Measurements from ENCODE around the gene LRRC10.

LRRC10 gene

GRCh38 chr12:69645031-69645430, 34.3 kb upstream of the LRRC10 start:
- Histone ChIP-seq H3K27ac (ENCODE audit: low read depth, low read length) (no peak overlapping the region), H3K9me3 (ENCODE audit: control insufficient read depth, insufficient read depth, low read depth, low read length) (no peaks in the 10 kb centered on the region), H3K4me1 (ENCODE audit: control insufficient read depth, insufficient read depth, low read length) (no peaks in the 10 kb centered on the region), H3K9ac (ENCODE audit: low read length) (no peak overlapping the region), H3K36me3 (ENCODE audit: control insufficient read depth, insufficient read depth, low read length) (no peaks in the 10 kb centered on the region), H3K4me3 (ENCODE audit: low read depth, low read length) (no peak overlapping the region), H3K27me3 (ENCODE audit: control insufficient read depth, insufficient read depth, low read length) (no peaks in the 10 kb centered on the region)

GRCh38 chr12:69644511-69644910, 33.8 kb upstream of the LRRC10 start:
- no peaks in the 10 kb centered on the region for H3K36me3 ChIP-seq (ENCODE audit: control insufficient read depth, insufficient read depth, low read length)
- H3K27me3 ChIP-seq (ENCODE audit: control insufficient read depth, insufficient read depth, low read length): no peaks in the 10 kb centered on the region

GRCh38 chr12:69642531-69642930, 31.8 kb upstream of the LRRC10 start:
- Histone ChIP-seq H3K36me3 (ENCODE audit: control insufficient read depth, insufficient read depth, low read length) (no peaks in the 10 kb centered on the region), H3K27me3 (ENCODE audit: control insufficient read depth, insufficient read depth, low read length) (no peaks in the 10 kb centered on the region), H3K9me3 (ENCODE audit: control insufficient read depth, insufficient read depth, low read depth, low read length) (no peaks in the 10 kb centered on the region), H3K9ac (ENCODE audit: low read length) (no peak overlapping the region), H3K27ac (ENCODE audit: low read depth, low read length) (no peak overlapping the region), H3K4me3 (ENCODE audit: low read depth, low read length) (no peak overlapping the region), H3K4me1 (ENCODE audit: control insufficient read depth, insufficient read depth, low read length) (no peaks in the 10 kb centered on the region)

More at GRCh38 chr12:69644511-69644910, 33.8 kb upstream of the LRRC10 start:
- H3K27ac ChIP-seq (ENCODE audit: low read depth, low read length): no peak overlapping the region
- H3K4me1 ChIP-seq (ENCODE audit: control insufficient read depth, insufficient read depth, low read length): no peaks in the 10 kb centered on the region
- H3K4me3 ChIP-seq (ENCODE audit: low read depth, low read length): no peak overlapping the region
- no peaks in the 10 kb centered on the region for H3K9me3 ChIP-seq (ENCODE audit: control insufficient read depth, insufficient read depth, low read depth, low read length)
- H3K9ac ChIP-seq (ENCODE audit: low read length): no peak overlapping the region

- Histone ChIP-seq H3K27me3 (ENCODE audit: control insufficient read depth, insufficient read depth, low read length) (no peaks in the 10 kb centered on the region), H3K4me1 (ENCODE audit: control insufficient read depth, insufficient read depth, low read length) (no peaks in the 10 kb centered on the region), H3K36me3 (ENCODE audit: control insufficient read depth, insufficient read depth, low read length) (no peaks in the 10 kb centered on the region), H3K9me3 (ENCODE audit: control insufficient read depth, insufficient read depth, low read depth, low read length) (no peaks in the 10 kb centered on the region), H3K27ac (ENCODE audit: low read depth, low read length) (no peak overlapping the region), H3K9ac (ENCODE audit: low read length) (no peak overlapping the region), H3K4me3 (ENCODE audit: low read depth, low read length) (no peak overlapping the region)
These were observed 30.8 kb upstream of the LRRC10 start for GRCh38 chr12:69641546-69641945.

GRCh38 chr12:69639400-69640016, 28.8 kb upstream of the LRRC10 start:
- Histone ChIP-seq H3K9ac (ENCODE audit: low read length) (no peak overlapping the region), H3K36me3 (ENCODE audit: control insufficient read depth, insufficient read depth, low read length) (no peaks in the 10 kb centered on the region), H3K4me1 (ENCODE audit: control insufficient read depth, insufficient read depth, low read length) (peaks cover 7% of the 10 kb centered on the region), H3K9me3 (ENCODE audit: control insufficient read depth, insufficient read depth, low read depth, low read length) (no peaks in the 10 kb centered on the region), H3K27me3 (ENCODE audit: control insufficient read depth, insufficient read depth, low read length) (no peaks in the 10 kb centered on the region), H3K27ac (ENCODE audit: low read depth, low read length) (no peak overlapping the region), H3K4me3 (ENCODE audit: low read depth, low read length) (no peak overlapping the region)

GRCh38 chr12:69633061-69633460, 22.4 kb upstream of the LRRC10 start:
- H3K27me3 ChIP-seq (ENCODE audit: control insufficient read depth, insufficient read depth, low read length): no peaks in the 10 kb centered on the region
- H3K36me3 ChIP-seq (ENCODE audit: control insufficient read depth, insufficient read depth, low read length): no peaks in the 10 kb centered on the region
- H3K27ac ChIP-seq (ENCODE audit: low read depth, low read length): no peak overlapping the region
- no peak overlapping the region for H3K9ac ChIP-seq (ENCODE audit: low read length)
- H3K4me3 ChIP-seq (ENCODE audit: low read depth, low read length): no peak overlapping the region
- peaks cover 7% of the 10 kb centered on the region for H3K4me1 ChIP-seq (ENCODE audit: control insufficient read depth, insufficient read depth, low read length)
- H3K9me3 ChIP-seq (ENCODE audit: control insufficient read depth, insufficient read depth, low read depth, low read length): no peaks in the 10 kb centered on the region

- H3K4me1 ChIP-seq (ENCODE audit: control insufficient read depth, insufficient read depth, low read length): peaks cover 4% of the 10 kb centered on the region; the same call in 1 of the 2 replicates
- H3K9me3 ChIP-seq (ENCODE audit: control insufficient read depth, insufficient read depth, low read depth, low read length): no peaks in the 10 kb centered on the region
- H3K27ac ChIP-seq (ENCODE audit: low read depth, low read length): no peak overlapping the region
- H3K36me3 ChIP-seq (ENCODE audit: control insufficient read depth, insufficient read depth, low read length): no peaks in the 10 kb centered on the region
- no peaks in the 10 kb centered on the region for H3K27me3 ChIP-seq (ENCODE audit: control insufficient read depth, insufficient read depth, low read length)
- no peak overlapping the region for H3K4me3 ChIP-seq (ENCODE audit: low read depth, low read length)
- H3K9ac ChIP-seq (ENCODE audit: low read length): no peak overlapping the region
These were observed 19.5 kb upstream of the LRRC10 start for GRCh38 chr12:69630191-69630590.

- Histone ChIP-seq H3K27ac (ENCODE audit: low read depth, low read length) (no peak overlapping the region), H3K9me3 (ENCODE audit: control insufficient read depth, insufficient read depth, low read depth, low read length) (no peaks in the 10 kb centered on the region), H3K4me3 (ENCODE audit: low read depth, low read length) (no peak overlapping the region), H3K4me1 (ENCODE audit: control insufficient read depth, insufficient read depth, low read length) (no peaks in the 10 kb centered on the region), H3K36me3 (ENCODE audit: control insufficient read depth, insufficient read depth, low read length) (no peaks in the 10 kb centered on the region), H3K9ac (ENCODE audit: low read length) (no peak overlapping the region), H3K27me3 (ENCODE audit: control insufficient read depth, insufficient read depth, low read length) (no peaks in the 10 kb centered on the region)
These were observed 16.8 kb upstream of the LRRC10 start for GRCh38 chr12:69627501-69627900.

- H3K36me3 ChIP-seq (ENCODE audit: control insufficient read depth, insufficient read depth, low read length): no peaks in the 10 kb centered on the region
- no peaks in the 10 kb centered on the region for H3K4me1 ChIP-seq (ENCODE audit: control insufficient read depth, insufficient read depth, low read length)
- H3K27ac ChIP-seq (ENCODE audit: low read depth, low read length): no peak overlapping the region
- H3K9me3 ChIP-seq (ENCODE audit: control insufficient read depth, insufficient read depth, low read depth, low read length): no peaks in the 10 kb centered on the region
- H3K4me3 ChIP-seq (ENCODE audit: low read depth, low read length): no peak overlapping the region
- no peaks in the 10 kb centered on the region for H3K27me3 ChIP-seq (ENCODE audit: control insufficient read depth, insufficient read depth, low read length)
- no peak overlapping the region for H3K9ac ChIP-seq (ENCODE audit: low read length)
These were observed 13.3 kb upstream of the LRRC10 start for GRCh38 chr12:69623970-69624369.

GRCh38 chr12:69621551-69621950, 10.8 kb upstream of the LRRC10 start:
- Histone ChIP-seq H3K9ac (ENCODE audit: low read length) (no peak overlapping the region), H3K36me3 (ENCODE audit: control insufficient read depth, insufficient read depth, low read length) (no peaks in the 10 kb centered on the region), H3K4me3 (ENCODE audit: low read depth, low read length) (no peak overlapping the region), H3K27me3 (ENCODE audit: control insufficient read depth, insufficient read depth, low read length) (no peaks in the 10 kb centered on the region), H3K27ac (ENCODE audit: low read depth, low read length) (no peak overlapping the region), H3K9me3 (ENCODE audit: control insufficient read depth, insufficient read depth, low read depth, low read length) (no peaks in the 10 kb centered on the region), H3K4me1 (ENCODE audit: control insufficient read depth, insufficient read depth, low read length) (no peaks in the 10 kb centered on the region)

- Histone ChIP-seq H3K4me3 (ENCODE audit: low read depth, low read length) (no peak overlapping the region), H3K27me3 (ENCODE audit: control insufficient read depth, insufficient read depth, low read length) (no peaks in the 10 kb centered on the region), H3K4me1 (ENCODE audit: control insufficient read depth, insufficient read depth, low read length) (no peaks in the 10 kb centered on the region), H3K36me3 (ENCODE audit: control insufficient read depth, insufficient read depth, low read length) (no peaks in the 10 kb centered on the region), H3K27ac (ENCODE audit: low read depth, low read length) (no peak overlapping the region), H3K9ac (ENCODE audit: low read length) (no peak overlapping the region), H3K9me3 (ENCODE audit: control insufficient read depth, insufficient read depth, low read depth, low read length) (no peaks in the 10 kb centered on the region)
These were observed 10.2 kb upstream of the LRRC10 start for GRCh38 chr12:69620921-69621320.

- Histone ChIP-seq H3K9me3 (ENCODE audit: control insufficient read depth, insufficient read depth, low read depth, low read length) (no peaks in the 10 kb centered on the region), H3K4me1 (ENCODE audit: control insufficient read depth, insufficient read depth, low read length) (no peaks in the 10 kb centered on the region), H3K27me3 (ENCODE audit: control insufficient read depth, insufficient read depth, low read length) (no peaks in the 10 kb centered on the region), H3K27ac (ENCODE audit: low read depth, low read length) (no peak overlapping the region), H3K9ac (ENCODE audit: low read length) (no peak overlapping the region), H3K4me3 (ENCODE audit: low read depth, low read length) (no peak overlapping the region), H3K36me3 (ENCODE audit: control insufficient read depth, insufficient read depth, low read length) (no peaks in the 10 kb centered on the region)
These were observed 9.4 kb upstream of the LRRC10 start for GRCh38 chr12:69620077-69620476.

Measured in HUES6 (cell line).